K562 (cell line): Measurements from ENCODE around the gene SLC24A3. TPM values are rescaled to one million over a fixed set of nuclear protein-coding genes. Genes with fewer than 3 reads are reported as not detected.

Experiments
- ATAC-seq: fragments of 200-7000 bp; cut with Tn5 transposase; 3 replicates; pipeline ENCODE4 v1.9.1; 2020; ENCODE audit warnings: moderate library complexity
- BruUV-seq: library from RNA; stranded (reverse); fragments of 400-500 nt; replicated peaks from 2 replicates; lab custom pipeline; 2021; lab: Mats Ljungman, UMichigan
- CTCF ChIA-PET: fragments of 300-600 bp; formaldehyde crosslinking; extraction: SDS; loops from one replicate; lab custom pipeline; 2021; ENCODE audit warnings: low intra/inter-chr PET ratio; lab: Yijun Ruan, JAX
- POLR2A ChIA-PET: fragments of 300-600, 350-650 bp; sonication (Branson Sonifier 250); formaldehyde crosslinking; extraction: SDS; loops from one replicate; lab custom pipeline; 2021; ENCODE audit warnings: antibody characterized with exemption, inconsistent platforms; lab: Yijun Ruan, JAX
- DNase-seq, 4 experiments: peaks; one replicate each; pipeline versions ENCODE4 v3.0.0 to v3.0.0-alpha.2; 2011 to 2018; ENCODE audit warnings: low spot score in 3 of 4, mixed read lengths in 3 of 4; ENCODE audit errors: extremely low read depth in 1 of 4
- FAIRE-seq: peaks from 2 replicates; lab custom pipeline; 2011; peaks lifted over from hg19 to GRCh38; lab: Jason Lieb, UNC
- H2AFZ ChIP-seq: 2 replicates; pipeline ENCODE4 v1.6.0; 2011; ENCODE audit warnings: low read depth, low read length, control low read depth, inconsistent platforms
- H3K27ac ChIP-seq: fragments of 200-600 bp; 3 replicates; pipeline ENCODE4 v1.8.0; 2011; ENCODE audit warnings: low read depth, mild to moderate bottlenecking, control low read depth, inconsistent platforms, low read length, moderate library complexity, mixed read lengths; ENCODE audit errors: extremely low read depth
- H3K27me3 ChIP-seq, 2 experiments: fragments of 300-600 bp in 1 of 2; 2 replicates in 1 of 2; 3 replicates in 1 of 2; pipeline versions ENCODE4 v1.6.0 to v1.8.0; 2011; ENCODE audit warnings: inconsistent platforms in 2 of 2, low read length in 2 of 2, mild to moderate bottlenecking in 1 of 2, mixed read lengths in 1 of 2, moderate library complexity in 1 of 2; ENCODE audit not compliant: control insufficient read depth in 2 of 2, insufficient read depth in 2 of 2
- H3K36me3 ChIP-seq: fragments of 300-600 bp; 3 replicates; pipeline ENCODE4 v1.8.0; 2011; ENCODE audit warnings: mild to moderate bottlenecking, low read length, inconsistent platforms; ENCODE audit not compliant: control insufficient read depth, insufficient read depth
- H3K4me1 ChIP-seq, 2 experiments: fragments of 200-600 bp in 1 of 2; replicated peaks in 1 of 2; 2 replicates in 1 of 2; 3 replicates in 1 of 2; pipeline versions ENCODE4 v1.5.1 to v1.8.0; 2011; ENCODE audit warnings: inconsistent platforms in 2 of 2, low read length in 2 of 2, mild to moderate bottlenecking in 1 of 2, mixed read lengths in 1 of 2, moderate library complexity in 1 of 2; ENCODE audit not compliant: control insufficient read depth in 2 of 2, insufficient read depth in 2 of 2
- H3K4me2 ChIP-seq: 2 replicates; pipeline ENCODE4 v1.6.1; 2011; ENCODE audit warnings: low read length, control low read depth, inconsistent platforms, mixed read lengths; ENCODE audit not compliant: insufficient read depth
- H3K4me3 ChIP-seq: fragments of 200-600 bp; sonication (generic), shearing (Covaris generic); 2 replicates; pipeline ENCODE4 v1.5.1; 2016; ENCODE audit warnings: control low read depth, inconsistent platforms
- H3K79me2 ChIP-seq: fragments of 200-600 bp; 3 replicates; pipeline ENCODE4 v1.8.0; 2011; ENCODE audit warnings: low read length, inconsistent platforms; ENCODE audit not compliant: control insufficient read depth, insufficient read depth
- H3K9ac ChIP-seq, 2 experiments: 2 replicates each; pipeline versions ENCODE4 v1.6.0 to v1.6.1; 2011; ENCODE audit warnings: low read depth in 2 of 2, low read length in 2 of 2, control low read depth in 1 of 2, inconsistent platforms in 1 of 2, mild to moderate bottlenecking in 1 of 2, mixed read lengths in 1 of 2; ENCODE audit not compliant: insufficient read depth in 1 of 2
- H3K9me1 ChIP-seq: one replicate; pipeline ENCODE4 v1.6.0; 2011; ENCODE audit warnings: inconsistent platforms, mild to moderate bottlenecking, low read length, moderate library complexity; ENCODE audit not compliant: control insufficient read depth, insufficient read depth
- H3K9me3 ChIP-seq: replicated peaks from 2 replicates; pipeline ENCODE4 v1.5.1; 2011; ENCODE audit warnings: low read depth, low read length, inconsistent platforms; ENCODE audit not compliant: control insufficient read depth, insufficient read depth
- H4K20me1 ChIP-seq: replicated peaks from 2 replicates; pipeline ENCODE4 v1.6.1; 2011; ENCODE audit warnings: low read length, inconsistent platforms, mixed read lengths; ENCODE audit not compliant: control insufficient read depth, insufficient read depth
- BACH1 ChIP-seq: fragments of 200-800 bp; sonication (Bioruptor generic); IDR thresholded peaks from 2 replicates; pipeline ENCODE4 v1.6.1; 2016; ENCODE audit warnings: missing genetic modification characterization, missing compliant biosample characterization
- CREBBP ChIP-seq: IDR thresholded peaks from one replicate; pipeline ENCODE4 v1.6.1; 2012; ENCODE audit warnings: low read depth, mild to moderate bottlenecking, control low read depth, inconsistent platforms, low read length
- CUX1 ChIP-seq: fragments of 200-800 bp; sonication (Bioruptor generic); IDR thresholded peaks from 2 replicates; pipeline ENCODE4 v1.6.1; 2016; ENCODE audit warnings: missing genetic modification characterization, missing compliant biosample characterization
- ESRRB ChIP-seq: fragments of 250-450 bp; sonication (Bioruptor Pico); IDR thresholded peaks from 2 replicates; pipeline ENCODE4 v1.5.0; 2020; ENCODE audit warnings: mild to moderate bottlenecking, moderate library complexity, borderline replicate concordance
- EZH2 ChIP-seq: IDR thresholded peaks from 2 replicates; pipeline ENCODE4 v1.6.1; 2012; ENCODE audit warnings: low read depth, mild to moderate bottlenecking, inconsistent platforms, low read length, borderline replicate concordance
- HES1 ChIP-seq: fragments of 450-650 bp; IDR thresholded peaks from 2 replicates; pipeline ENCODE4 v1.6.1; 2016; ENCODE audit warnings: low read depth, mild to moderate bottlenecking, moderate library complexity
- KAT8 ChIP-seq: fragments of 450-650 bp; IDR thresholded peaks from 2 replicates; pipeline ENCODE4 v1.6.1; 2016; ENCODE audit warnings: low read depth, mild to moderate bottlenecking
- RBM25 ChIP-seq: fragments of 200-400 bp; formaldehyde crosslinking; IDR thresholded peaks from 2 replicates; pipeline ENCODE4 v1.6.1; 2018; ENCODE audit warnings: low read length, low read depth, moderate library complexity; ENCODE audit not compliant: severe bottlenecking
- RFX5 ChIP-seq: IDR thresholded peaks from 2 replicates; pipeline ENCODE4 v1.6.1; 2011; ENCODE audit warnings: low read depth, mild to moderate bottlenecking, improper control_type of control experiment, low read length
- ZC3H8 ChIP-seq: fragments of 450-650 bp; IDR thresholded peaks from 2 replicates; pipeline ENCODE4 v1.6.1; 2017
- WGBS: fragments of 100-300 bp; shearing (Covaris generic); methylation state at CpG from one replicate; pipeline ENCODE4 v1.1.6; 2016; ENCODE audit warnings: low coverage, mixed read lengths; ENCODE audit not compliant: insufficient coverage; ENCODE audit errors: missing lambda C conversion rate; 5-methylcytosine and 5-hydroxymethylcytosine counted together
- in situ Hi-C: fragments of 300-500 bp; cut with MboI; formaldehyde crosslinking; loops from 4 replicates; pipeline ENCODE4 v1.15.0; 2018; ENCODE audit warnings: inconsistent platforms, mixed read lengths
- intact Hi-C: fragments of 100-400 bp; cut with micrococcal nuclease; formaldehyde crosslinking; loops from 2 replicates; pipeline ENCODE4 v1.14.2; 2022
- polyA plus RNA-seq, 8 experiments: library from polyadenylated mRNA; depleted of rRNA in 4 of 8; stranded (reverse) in 5 of 8; unstranded in 3 of 8; fragments of >200 nt; fragmentation: Nextera tagmentation in 2 of 8; fragmentation: Illumina TruSeq in 1 of 8; extraction: Ambion mirVana in 2 of 8; extraction: Trizol in 1 of 8; gene quantifications; 2 replicates each; pipeline versions ENCODE4 v1.2.1 to v1.2.3, GENCODE V29; 2011 to 2014; ENCODE audit warnings: inconsistent platforms in 1 of 8, missing spikeins in 1 of 8
- total RNA-seq, 7 experiments: library from RNA; depleted of rRNA in 6 of 7; stranded (reverse); fragments of >200 nt in 6 of 7; fragmentation: Illumina TruSeq in 2 of 7; extraction: Trizol in 2 of 7; gene quantifications; 2 replicates each; pipeline versions ENCODE4 v1.2.1 to v1.2.3, GENCODE V29; 2011 to 2021; ENCODE audit warnings: low replicate concordance in 1 of 7

SLC24A3 gene
- total and polyA plus RNA-seq, 9 of the 15 experiments (the other 6 are each of a cell fraction or from before 2014, with no cell fraction given) = not detected

DNA sequence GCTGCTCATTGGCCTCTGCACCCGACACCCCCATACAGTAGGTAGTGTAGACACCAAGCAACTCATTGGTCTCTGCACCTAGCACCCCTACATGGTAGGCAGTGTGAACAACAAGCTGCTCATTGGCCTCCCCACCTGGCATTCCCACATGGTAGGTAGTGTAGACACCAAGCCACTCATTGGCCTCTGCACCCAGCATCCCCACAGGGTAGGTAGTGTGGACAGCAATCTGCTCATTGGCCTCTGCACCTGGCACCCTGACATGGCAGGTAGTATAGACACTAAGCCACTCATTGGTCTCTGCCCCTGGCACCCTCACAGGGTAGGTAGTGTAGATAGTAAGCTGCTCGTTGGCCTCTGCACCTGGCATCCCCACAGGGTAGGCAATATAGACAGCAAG is 226.0 kb downstream of the SLC24A3 start:
- Histone ChIP-seq H3K27ac (no peak overlapping the region), H3K9ac (no peak overlapping the region), H2AFZ (no peak overlapping the region), H3K36me3 (no peaks in the 10 kb centered on the region), H3K9me3 (no peaks in the 10 kb centered on the region), H3K79me2 (no peaks in the 10 kb centered on the region), H3K9me1 (no peaks in the 10 kb centered on the region), H3K4me2 (no peak overlapping the region), H4K20me1 (no peaks in the 10 kb centered on the region), H3K27me3 (no peaks in the 10 kb centered on the region), H3K4me3 (no peak overlapping the region), H3K4me1 (no peaks in the 10 kb centered on the region)
- DNase-seq (no peak), FAIRE-seq (no peak), ATAC-seq (no peak)
- WGBS = 0% methylated on average over 2 of the region's 2 CpGs
- POLR2A ChIA-PET = no interaction called here
- no TSS peak for BruUV-seq
- in situ Hi-C loops = no loop called here
- intact Hi-C loops = no loop called here
- CTCF ChIA-PET = no interaction called here
- TF ChIP-seq EZH2 (no peak), RFX5 (no peak), ESRRB (CRISPR knock-in tag) (no peak), HES1 (no peak), CREBBP (no peak), ZC3H8 (no peak), BACH1 (no peak), RBM25 (no peak), CUX1 (CRISPR knock-in tag) (no peak), KAT8 (no peak)
